ENCODE measurements around the gene MICAL3. TPM values are rescaled to one million over a fixed set of nuclear protein-coding genes. Genes with fewer than 3 reads are reported as not detected.

MICAL3 gene
- total and polyA plus RNA-seq, 9 donors, result 17.5 to 106 (median 81.3) TPM

GRCh38 chr22:17830043-17830961, 194.1 kb downstream of the MICAL3 start:
- peak overlapping the region in 1 of 2 donors; percentile 8 for H3K27ac ChIP-seq
- H3K4me3 ChIP-seq, result no peak overlapping the region
- no peaks in the 10 kb centered on the region for H3K36me3 ChIP-seq
- 38 to 51% (median 42%) methylated on average over 30 to 31 of the region's 31 CpGs for WGBS, 3 donors
- H3K9me3 ChIP-seq, result no peaks in the 10 kb centered on the region
- DNase-seq, result peak; percentile 80 to 92 (median 89)
- no peaks in the 10 kb centered on the region for H3K27me3 ChIP-seq
- intact Hi-C loops (cut with DNase I), result loop anchor here (2.0 to 10.0 kb wide), 5 partner anchors 54 to 247 kb away; partner anchors contain the start of genes PEX26 (in 3 of the 4) and MICAL3 (in 1 of the 4)
- H3K4me1 ChIP-seq (ENCODE audit: insufficient read depth), result no peaks in the 10 kb centered on the region
- no peak for TF ChIP-seq EP300 (IDR thresholded peaks at IDR 0.05)
- TF ChIP-seq CTCF (IDR thresholded peaks at IDR 0.05), result peak; percentile 94 to 98 (median 97)

GRCh38 chr22:17829695-17830042, 194.7 kb downstream of the MICAL3 start:
- intact Hi-C loops (cut with DNase I), result loop anchor here (2.0 to 10.0 kb wide), 5 partner anchors 55 to 248 kb away; partner anchors contain the start of genes PEX26 (in 3 of the 4) and MICAL3 (in 1 of the 4)
- DNase-seq, result no peak
- no peaks in the 10 kb centered on the region for H3K9me3 ChIP-seq
- no peaks in the 10 kb centered on the region for H3K27me3 ChIP-seq
- H3K4me3 ChIP-seq, result no peak overlapping the region
- TF ChIP-seq EP300 (IDR thresholded peaks at IDR 0.05) (no peak), POLR2A (IDR thresholded peaks at IDR 0.05) (no peak), CTCF (IDR thresholded peaks at IDR 0.05) (no peak)
- no peaks in the 10 kb centered on the region for H3K4me1 ChIP-seq (ENCODE audit: insufficient read depth)
- no peaks in the 10 kb centered on the region for H3K36me3 ChIP-seq
- 76 to 90% (median 83%) methylated on average over 5 of the region's 5 CpGs for WGBS, 3 donors
- no peak overlapping the region for H3K27ac ChIP-seq

- Histone ChIP-seq H3K4me1 (ENCODE audit: insufficient read depth) (no peaks in the 10 kb centered on the region), H3K4me3 (no peak overlapping the region), H3K9me3 (no peaks in the 10 kb centered on the region), H3K27ac (no peak overlapping the region), H3K36me3 (no peaks in the 10 kb centered on the region), H3K27me3 (no peaks in the 10 kb centered on the region)
- TF ChIP-seq CTCF (IDR thresholded peaks at IDR 0.05) (no peak), POLR2A (IDR thresholded peaks at IDR 0.05) (no peak), EP300 (IDR thresholded peaks at IDR 0.05) (no peak)
- WGBS, 3 donors, result 86 to 91% (median 88%) methylated on average over 6 of the region's 6 CpGs
- intact Hi-C loops (cut with DNase I), result no loop called here
- DNase-seq, result no peak
These were observed 195.8 kb downstream of the MICAL3 start for GRCh38 chr22:17828502-17829080.

GRCh38 chr22:17827466-17827865, 196.9 kb downstream of the MICAL3 start:
- no peaks in the 10 kb centered on the region for H3K27me3 ChIP-seq
- WGBS, 3 donors, result 81 to 87% (median 85%) methylated on average over 16 of the region's 16 CpGs
- intact Hi-C loops (cut with DNase I), result no loop called here
- no peak for DNase-seq
- no peaks in the 10 kb centered on the region for H3K36me3 ChIP-seq
- no peak overlapping the region for H3K27ac ChIP-seq
- H3K9me3 ChIP-seq, result no peaks in the 10 kb centered on the region
- no peaks in the 10 kb centered on the region for H3K4me1 ChIP-seq (ENCODE audit: insufficient read depth)
- no peak overlapping the region for H3K4me3 ChIP-seq
- TF ChIP-seq CTCF (IDR thresholded peaks at IDR 0.05), result no peak
- TF ChIP-seq EP300 (IDR thresholded peaks at IDR 0.05), result no peak
- TF ChIP-seq POLR2A (IDR thresholded peaks at IDR 0.05), result no peak
